NCI-H1436 treated with DMSO at 0.1 percent for 48 hours (cell line): ENCODE measurements around the gene PUM1.
"Not testable (repeated sequence)": the region's sequence is repeated elsewhere in the genome, so short reads cannot be mapped to it uniquely, and the experiment has no call there.

Experiments
- DNase-seq: peaks from one replicate; lab custom pipeline; 2025; lab: John Stamatoyannopoulos, UW

PUM1 gene

DNA sequence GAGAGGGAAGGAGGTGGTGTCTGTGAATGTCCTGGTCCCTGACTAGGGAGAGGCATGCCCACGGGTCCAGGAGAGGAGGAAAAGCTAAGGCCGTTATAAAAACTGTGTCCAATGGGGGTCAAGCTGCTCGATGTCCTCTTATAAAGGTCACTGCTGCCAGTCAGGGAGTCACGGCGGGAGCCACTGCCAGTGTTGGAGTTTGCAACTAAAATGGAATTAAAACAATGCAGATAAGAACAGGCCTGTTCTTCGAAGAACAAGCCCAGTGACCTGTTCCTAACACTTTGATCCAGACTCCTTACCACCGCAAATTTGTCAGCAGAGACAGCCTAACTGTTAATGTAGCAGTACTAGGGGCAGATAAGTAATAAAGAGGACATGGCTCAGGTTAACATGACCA is 100.8 kb downstream of the PUM1 start:
- DNase-seq, result no peak

- no peak for DNase-seq
Observed at GRCh38 chr1:30962609-30963508, 102.7 kb downstream of the PUM1 start.

- DNase-seq, result no peak
Observed at GRCh38 chr1:30957560-30958222, 107.8 kb downstream of the PUM1 start.

DNA sequence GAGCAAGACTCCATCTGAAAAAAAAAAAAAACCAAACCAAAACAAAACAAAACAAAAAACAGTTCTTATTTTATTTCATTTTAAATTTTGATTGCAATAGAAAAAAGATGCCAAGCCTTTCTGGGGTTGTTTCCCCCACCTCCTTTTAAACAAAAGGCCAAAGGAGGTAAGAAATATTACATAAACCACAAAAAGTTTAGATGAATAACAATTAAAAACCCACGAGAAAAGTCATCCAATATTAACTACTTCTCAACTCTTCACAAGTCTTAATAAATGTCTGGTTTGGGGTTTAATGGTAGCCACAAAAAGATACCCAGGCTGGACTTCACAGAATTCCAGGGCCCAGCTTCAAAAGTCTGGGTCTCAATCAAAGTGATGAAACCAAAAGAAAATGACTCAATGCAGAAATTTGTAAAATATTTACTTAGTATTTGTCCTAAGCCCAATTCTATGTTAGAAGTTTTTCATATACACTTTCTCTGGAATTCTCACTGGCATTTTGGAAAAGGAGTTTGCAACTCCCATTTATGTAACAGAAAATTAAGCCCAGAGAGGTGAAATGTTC is 110.0 kb downstream of the PUM1 start:
- no peak for DNase-seq

- DNase-seq, result no peak
Observed at GRCh38 chr1:30953685-30954084, 111.8 kb downstream of the PUM1 start.

DNA sequence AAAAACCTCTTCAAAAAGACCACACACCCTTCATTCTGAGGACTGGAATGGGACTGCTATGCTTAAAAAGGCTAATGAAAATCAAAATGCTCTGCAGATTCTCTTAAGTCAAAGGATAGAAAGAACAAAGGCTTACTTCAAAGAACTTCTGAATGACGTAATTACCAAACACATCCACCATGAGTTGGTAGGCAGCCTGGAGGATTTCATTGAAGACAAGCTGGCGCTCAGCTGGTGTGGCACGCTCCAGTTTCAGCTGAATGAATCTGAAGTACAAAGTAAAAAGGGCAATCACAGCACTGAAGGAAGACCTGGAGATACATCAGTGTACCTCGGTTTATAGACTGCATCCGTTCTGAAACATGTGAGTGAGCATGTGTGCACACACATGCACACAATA is 113.4 kb downstream of the PUM1 start:
- DNase-seq, result no peak

- no peak for DNase-seq
Observed at GRCh38 chr1:30950700-30951099, 114.8 kb downstream of the PUM1 start.

- peak; percentile 50 for DNase-seq
Observed at GRCh38 chr1:30950053-30950452, 115.5 kb downstream of the PUM1 start.

GRCh38 chr1:30949487-30949838 is 116.1 kb downstream of the PUM1 start:
- not testable (repeated sequence) for DNase-seq

DNA sequence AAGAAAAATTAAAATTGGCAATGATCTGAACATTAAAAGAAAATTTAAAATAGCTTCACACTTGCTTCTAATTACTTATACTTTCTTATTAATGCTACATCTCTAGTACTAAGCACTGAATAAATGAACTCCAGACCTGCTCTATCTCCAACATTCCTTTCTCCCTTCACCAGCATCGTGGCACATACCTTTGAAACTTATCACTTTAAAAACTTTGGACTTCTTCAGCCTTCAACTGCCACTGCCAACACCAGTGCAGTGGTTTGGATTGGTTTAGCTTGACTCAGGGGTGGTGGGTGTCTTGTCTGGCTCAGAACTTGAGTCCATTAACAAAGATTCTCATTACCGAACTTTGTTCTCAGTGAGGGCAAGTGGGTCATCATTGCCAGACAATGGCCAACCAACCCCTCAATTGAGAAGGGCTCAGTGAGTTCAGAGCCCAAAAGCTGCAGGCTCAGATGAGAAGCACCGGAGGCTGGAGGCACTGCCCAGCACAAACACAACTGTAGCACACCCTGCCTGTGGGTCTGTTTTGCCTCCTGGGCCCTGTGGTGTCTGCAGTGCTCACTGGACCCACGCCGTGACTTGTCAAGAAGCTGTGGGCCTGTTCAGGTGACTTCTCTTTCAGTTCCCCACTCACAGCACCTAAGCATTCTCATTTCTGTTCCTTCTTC is 116.6 kb downstream of the PUM1 start:
- not testable (repeated sequence) for DNase-seq

DNA sequence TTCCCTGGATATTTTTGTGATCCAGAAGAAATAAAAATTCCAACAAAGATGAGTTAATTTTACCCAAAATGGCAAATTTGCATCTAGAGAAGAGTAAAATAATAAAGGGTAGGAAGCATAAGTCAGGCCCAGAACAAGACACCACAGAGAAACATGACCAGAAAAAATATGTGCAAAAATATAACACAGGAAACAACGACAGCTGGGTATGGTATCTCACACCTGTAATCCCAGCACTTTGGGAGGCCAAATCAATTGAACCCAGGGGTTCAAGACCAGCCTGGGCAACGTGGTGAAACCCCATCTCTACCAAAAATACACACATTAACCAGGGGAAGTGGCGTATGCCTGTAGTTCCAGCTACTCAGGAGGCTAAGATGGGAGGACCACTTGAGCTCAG is 117.2 kb downstream of the PUM1 start:
- DNase-seq, result no peak

DNA sequence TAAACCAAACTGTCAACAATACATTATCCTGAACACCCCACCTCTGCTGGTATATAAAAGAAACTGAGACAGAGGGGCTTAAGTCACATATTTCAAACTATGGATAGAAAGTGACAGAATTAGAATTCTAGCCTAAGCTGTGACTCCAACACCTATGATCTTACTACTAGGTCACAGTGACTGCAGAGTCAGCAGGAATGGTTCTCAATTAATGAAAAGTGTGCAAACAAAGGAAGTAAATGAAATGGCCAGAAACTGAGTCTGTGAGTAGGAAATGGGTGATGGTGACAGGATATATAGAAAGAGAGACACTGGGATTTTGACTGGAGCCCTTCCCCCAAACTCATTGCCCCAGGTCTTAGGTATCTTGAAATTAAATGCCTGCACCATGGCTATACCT is 118.3 kb downstream of the PUM1 start:
- DNase-seq, result no peak

DNA sequence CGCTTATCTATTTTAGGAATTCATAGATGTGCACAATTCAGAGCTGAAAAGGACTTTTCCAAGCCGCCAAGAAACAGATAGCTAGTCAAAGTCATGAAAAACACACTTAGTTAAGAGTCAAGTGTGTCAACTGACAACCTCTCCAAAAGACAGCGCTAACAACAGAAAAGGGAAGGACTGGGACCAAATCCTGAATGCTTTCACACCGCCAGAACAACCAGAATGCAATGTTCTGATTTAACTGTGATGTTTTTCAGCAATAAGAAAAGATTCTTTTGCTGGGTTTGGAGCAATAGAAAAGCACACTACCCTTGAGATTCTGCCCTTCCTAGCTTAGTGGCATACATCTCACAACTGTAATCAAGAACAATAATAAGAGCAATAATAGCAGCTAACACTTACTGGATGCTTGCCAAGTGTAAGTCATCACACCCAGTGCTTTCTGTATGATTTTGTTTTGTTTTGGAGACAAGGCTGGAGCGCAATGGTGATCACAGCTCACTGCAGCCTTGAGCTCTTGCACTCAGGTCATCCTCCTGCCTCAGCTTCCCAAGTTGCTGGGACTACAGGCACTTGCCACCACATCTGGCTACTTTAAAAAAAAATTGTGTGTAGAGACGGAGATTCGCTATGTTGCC is 123.1 kb downstream of the PUM1 start:
- DNase-seq, result peak; percentile 34

DNA sequence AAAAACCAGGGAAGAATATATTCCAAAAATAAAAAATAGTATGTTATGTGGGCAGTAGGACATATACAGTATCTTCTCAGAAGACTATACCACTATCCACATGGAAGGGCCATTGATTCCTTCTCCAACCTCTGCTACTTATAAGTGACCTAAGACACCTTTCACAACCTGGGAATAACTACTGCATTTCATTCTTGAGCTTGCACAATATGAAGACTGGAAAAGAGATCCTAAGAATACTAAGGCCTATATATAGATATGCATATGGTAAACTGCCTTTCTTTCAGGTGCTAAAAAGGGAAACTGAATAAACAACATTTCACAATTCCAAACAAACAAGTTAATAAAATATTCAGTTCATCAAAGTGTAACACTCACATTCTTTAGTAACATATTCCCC is 125.0 kb downstream of the PUM1 start:
- DNase-seq, result no peak

GRCh38 chr1:30936541-30937171 is 128.9 kb downstream of the PUM1 start:
- DNase-seq, result no peak

GRCh38 chr1:30935758-30936157 is 129.8 kb downstream of the PUM1 start:
- DNase-seq, result not testable (repeated sequence)

GRCh38 chr1:30934613-30935012 is 130.9 kb downstream of the PUM1 start:
- no peak for DNase-seq

GRCh38 chr1:30933874-30934252 is 131.7 kb downstream of the PUM1 start:
- DNase-seq, result no peak

- DNase-seq, result no peak
Observed at GRCh38 chr1:30930631-30931173, 134.8 kb downstream of the PUM1 start.

DNA sequence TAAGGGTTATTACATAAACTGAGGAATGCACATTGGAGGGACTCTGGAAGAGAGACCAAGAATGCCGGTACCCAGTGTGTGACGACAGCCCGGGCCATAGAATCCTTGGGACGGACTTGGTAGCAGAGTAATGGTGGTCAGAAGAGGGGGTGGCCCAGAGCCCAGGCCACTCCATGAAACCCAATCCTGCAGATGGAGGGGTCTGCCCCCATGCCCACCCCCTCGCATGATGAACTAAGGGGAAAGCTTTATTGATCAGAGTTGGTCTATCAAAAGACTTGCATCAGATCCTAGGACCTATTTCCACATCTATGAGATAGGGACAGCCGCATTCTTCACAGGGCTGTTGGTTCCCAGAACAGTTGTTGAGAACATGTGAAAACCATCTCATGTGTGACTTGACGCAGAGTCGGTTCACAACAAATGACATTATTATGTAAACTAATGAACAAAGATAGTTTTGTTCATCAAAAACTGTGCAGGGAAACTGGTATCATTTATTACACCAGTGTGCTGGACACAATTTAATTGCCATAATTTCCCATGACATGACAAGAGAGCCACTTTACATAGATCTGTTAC is 135.5 kb downstream of the PUM1 start:
- DNase-seq, result no peak
